ENCODE results near the gene SLC26A5.

DNA sequence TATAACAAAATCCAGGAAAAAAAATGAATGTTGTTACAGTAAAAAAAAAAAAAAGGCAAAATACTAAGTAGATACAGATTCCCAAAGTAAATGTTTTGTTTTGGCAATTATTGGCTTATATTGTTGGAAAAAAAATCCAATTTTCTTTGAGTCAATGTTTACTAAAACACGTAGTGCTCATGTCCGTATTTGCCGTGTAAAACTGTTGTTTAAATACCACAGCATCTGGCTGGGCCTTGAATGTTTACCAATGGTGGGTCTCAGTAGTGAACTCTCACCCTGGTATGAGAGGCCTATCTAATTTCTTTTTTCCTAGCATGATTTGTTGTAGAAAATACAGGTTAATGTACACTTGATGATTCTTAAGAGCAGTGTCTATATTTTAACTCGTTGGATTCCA, 41.4 kb upstream of the SLC26A5 start:
- TF ChIP-seq, protein P1, sequence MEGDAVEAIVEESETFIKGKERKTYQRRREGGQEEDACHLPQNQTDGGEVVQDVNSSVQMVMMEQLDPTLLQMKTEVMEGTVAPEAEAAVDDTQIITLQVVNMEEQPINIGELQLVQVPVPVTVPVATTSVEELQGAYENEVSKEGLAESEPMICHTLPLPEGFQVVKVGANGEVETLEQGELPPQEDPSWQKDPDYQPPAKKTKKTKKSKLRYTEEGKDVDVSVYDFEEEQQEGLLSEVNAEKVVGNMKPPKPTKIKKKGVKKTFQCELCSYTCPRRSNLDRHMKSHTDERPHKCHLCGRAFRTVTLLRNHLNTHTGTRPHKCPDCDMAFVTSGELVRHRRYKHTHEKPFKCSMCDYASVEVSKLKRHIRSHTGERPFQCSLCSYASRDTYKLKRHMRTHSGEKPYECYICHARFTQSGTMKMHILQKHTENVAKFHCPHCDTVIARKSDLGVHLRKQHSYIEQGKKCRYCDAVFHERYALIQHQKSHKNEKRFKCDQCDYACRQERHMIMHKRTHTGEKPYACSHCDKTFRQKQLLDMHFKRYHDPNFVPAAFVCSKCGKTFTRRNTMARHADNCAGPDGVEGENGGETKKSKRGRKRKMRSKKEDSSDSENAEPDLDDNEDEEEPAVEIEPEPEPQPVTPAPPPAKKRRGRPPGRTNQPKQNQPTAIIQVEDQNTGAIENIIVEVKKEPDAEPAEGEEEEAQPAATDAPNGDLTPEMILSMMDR (IDR thresholded peaks at IDR 0.05) = no peak
- TF ChIP-seq POLR2A (IDR thresholded peaks at IDR 0.05) = no peak
